ENCODE results near the gene EEFSEC. TPM values are rescaled to one million over a fixed set of nuclear protein-coding genes. Genes with fewer than 3 reads are reported as not detected.

The EEFSEC gene
- total RNA-seq, 1 donor, result 3.0 TPM

DNA sequence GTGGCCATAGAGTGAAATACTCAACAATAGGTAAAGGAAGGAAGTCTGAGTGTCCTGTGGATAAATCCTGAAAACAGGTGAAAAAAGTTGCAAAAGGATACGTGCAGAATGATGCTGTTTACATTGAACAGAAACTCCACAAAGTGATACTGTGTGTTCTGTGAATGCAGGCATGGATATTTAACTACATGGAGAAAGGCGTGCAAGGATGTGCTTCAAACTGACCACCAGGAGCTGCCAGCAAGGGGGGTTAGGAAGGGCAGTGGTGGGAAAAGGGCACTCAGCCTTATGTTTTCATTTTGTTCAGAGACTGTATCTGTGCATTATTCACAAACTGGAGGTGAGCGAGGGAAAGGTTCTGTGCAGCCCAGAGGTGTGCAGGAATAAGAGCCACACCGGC, 266.0 kb downstream of the EEFSEC start:
- DNase-seq (ENCODE audit: low read depth), result no peak
- no peak overlapping the region for H3K4me3 ChIP-seq (ENCODE audit: low read depth, low read length)
- TF ChIP-seq, protein P1, sequence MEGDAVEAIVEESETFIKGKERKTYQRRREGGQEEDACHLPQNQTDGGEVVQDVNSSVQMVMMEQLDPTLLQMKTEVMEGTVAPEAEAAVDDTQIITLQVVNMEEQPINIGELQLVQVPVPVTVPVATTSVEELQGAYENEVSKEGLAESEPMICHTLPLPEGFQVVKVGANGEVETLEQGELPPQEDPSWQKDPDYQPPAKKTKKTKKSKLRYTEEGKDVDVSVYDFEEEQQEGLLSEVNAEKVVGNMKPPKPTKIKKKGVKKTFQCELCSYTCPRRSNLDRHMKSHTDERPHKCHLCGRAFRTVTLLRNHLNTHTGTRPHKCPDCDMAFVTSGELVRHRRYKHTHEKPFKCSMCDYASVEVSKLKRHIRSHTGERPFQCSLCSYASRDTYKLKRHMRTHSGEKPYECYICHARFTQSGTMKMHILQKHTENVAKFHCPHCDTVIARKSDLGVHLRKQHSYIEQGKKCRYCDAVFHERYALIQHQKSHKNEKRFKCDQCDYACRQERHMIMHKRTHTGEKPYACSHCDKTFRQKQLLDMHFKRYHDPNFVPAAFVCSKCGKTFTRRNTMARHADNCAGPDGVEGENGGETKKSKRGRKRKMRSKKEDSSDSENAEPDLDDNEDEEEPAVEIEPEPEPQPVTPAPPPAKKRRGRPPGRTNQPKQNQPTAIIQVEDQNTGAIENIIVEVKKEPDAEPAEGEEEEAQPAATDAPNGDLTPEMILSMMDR (IDR thresholded peaks at IDR 0.05; ENCODE audit: insufficient read depth, low read depth, low read length), result no peak

DNA sequence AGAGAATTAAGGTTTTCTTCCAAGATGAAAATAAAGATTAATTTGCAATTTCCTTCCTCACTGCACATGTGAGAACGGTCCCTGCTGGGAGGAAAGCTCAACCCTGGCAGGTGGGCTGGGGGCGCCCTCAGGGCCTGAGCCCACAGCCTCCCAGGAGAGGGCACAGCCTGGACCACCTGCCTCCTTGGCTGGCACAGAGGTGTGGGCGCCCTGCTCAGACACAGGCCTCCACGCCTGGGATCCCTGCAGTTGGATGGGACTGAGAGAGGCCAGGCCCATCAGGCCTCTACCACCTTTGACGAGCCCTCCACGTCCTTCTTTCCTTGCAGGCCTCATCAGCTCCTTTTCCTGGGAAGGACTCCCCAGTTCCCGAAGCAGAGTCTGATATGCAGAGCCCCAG, 267.0 kb downstream of the EEFSEC start:
- no peak overlapping the region for H3K4me3 ChIP-seq (ENCODE audit: low read depth, low read length)
- no peak for DNase-seq (ENCODE audit: low read depth)
- TF ChIP-seq, protein P1 (IDR thresholded peaks at IDR 0.05; ENCODE audit: insufficient read depth, low read depth, low read length), result no peak

DNA sequence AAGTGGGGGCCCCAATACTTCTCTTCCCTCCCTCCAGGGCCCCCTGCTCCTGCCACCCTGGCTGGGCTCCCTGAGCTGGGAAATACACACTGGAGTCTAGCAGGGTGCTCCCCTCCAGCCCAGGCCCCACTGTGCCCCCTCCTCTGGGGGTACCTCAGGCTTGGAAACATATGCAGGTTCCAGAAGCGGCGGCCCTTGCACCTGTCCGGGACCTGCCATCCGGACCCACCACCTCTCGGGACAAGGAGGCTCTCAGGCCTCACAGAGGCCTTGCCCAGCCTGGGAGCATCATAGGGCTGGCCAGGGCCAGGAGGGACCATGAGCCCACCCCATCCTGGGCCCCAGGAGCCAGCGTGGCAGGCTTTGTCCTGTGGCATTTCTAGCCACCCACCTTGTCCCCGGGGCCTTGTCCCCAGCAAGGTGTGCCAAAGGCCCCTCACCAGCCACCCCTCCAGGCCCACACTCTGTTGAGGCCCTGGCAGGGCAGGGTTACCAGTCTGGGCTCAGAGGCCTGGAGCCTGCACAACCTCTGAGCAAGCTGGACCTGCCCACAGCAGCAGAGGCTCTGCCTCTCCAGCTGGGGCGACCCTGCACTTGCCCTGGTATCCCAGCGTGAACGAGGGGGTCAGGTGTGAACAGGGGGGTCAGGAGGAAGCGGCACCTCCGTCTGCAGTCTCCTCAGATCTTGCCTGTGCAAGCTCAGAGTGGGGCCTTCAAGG, 267.6 kb downstream of the EEFSEC start:
- H3K4me3 ChIP-seq (ENCODE audit: low read depth, low read length), result no peak overlapping the region
- no peak for DNase-seq (ENCODE audit: low read depth)
- TF ChIP-seq, protein P1 (IDR thresholded peaks at IDR 0.05; ENCODE audit: insufficient read depth, low read depth, low read length), result no peak

DNA sequence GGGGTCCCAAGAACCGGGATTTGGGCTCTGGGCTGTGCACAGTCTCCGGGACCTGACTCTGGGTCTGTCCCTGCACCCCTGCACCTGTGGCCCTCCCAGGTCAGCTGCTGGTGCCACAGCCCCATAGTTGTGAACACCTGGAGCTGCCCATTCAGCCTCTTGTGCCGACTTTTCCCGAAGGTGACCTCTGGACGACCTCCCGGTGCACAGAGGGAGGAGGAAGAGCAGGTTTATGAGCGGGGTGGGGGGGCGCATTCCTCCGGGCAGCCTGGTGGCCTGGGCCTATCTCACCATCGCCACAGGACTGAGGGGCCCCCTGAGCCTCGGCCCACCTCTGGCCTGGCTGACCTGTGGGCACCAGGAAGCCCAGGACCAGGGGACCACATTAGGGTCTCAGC, 268.2 kb downstream of the EEFSEC start:
- TF ChIP-seq, protein P1 (IDR thresholded peaks at IDR 0.05; ENCODE audit: insufficient read depth, low read depth, low read length), result no peak
- DNase-seq (ENCODE audit: low read depth), result no peak
- H3K4me3 ChIP-seq (ENCODE audit: low read depth, low read length), result no peak overlapping the region

DNA sequence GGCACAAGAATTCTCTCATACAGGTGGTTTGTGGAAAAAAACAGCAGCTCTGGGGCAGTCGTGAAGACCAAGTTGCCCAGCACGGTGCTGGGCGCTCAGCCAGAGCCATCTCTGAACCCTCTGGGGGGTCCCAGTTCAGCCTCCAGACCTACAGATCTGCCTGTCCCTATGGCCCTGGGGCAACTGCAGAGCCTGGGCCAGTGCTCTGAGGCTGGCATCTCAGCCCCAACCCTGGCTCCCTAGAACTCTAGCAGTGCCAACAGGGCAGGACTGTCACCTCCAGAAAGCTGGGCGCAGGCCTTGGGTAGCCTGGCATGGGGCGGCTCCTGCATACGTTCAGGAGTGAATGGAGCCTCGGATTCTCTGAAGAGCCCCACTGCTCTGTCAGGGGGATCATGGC, 268.7 kb downstream of the EEFSEC start:
- TF ChIP-seq, protein P1 (IDR thresholded peaks at IDR 0.05; ENCODE audit: insufficient read depth, low read depth, low read length), result no peak
- H3K4me3 ChIP-seq (ENCODE audit: low read depth, low read length), result no peak overlapping the region
- DNase-seq (ENCODE audit: low read depth), result no peak

DNA sequence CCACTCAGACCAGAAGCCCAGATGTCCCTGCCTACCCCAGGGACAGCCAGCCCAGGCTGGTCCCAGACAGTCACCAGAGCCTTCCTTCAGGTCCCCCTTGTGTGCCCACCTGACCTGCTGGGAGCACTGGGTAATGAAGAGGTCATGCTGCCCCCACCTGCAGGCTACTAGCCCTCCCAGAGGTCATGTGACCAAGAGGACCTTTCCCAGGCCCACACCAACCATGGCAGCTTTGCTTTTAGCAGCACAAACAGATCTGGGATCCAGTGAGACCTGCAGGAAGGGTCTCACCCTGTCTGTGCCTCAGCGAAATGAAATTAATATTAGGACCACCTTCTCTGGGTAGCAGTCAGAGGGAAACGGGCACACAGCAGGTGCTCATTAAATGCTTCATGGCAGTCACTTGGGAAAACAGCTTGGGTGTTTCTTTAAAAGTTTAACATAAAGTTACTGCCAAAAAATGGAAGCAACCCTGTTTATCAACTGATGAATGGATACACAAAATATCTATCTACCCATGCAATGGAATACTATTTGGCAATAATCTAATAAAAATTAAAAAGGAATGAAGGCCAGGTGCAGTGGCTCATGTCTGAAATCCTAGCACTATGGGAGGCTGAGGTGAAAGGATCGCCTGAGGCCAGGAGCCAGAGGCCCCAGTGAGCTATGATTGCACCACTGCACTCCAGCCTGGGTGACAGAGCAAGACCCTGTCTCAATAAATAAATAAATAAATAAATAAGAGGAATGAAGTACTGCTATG, 269.7 kb downstream of the EEFSEC start:
- DNase-seq (ENCODE audit: low read depth), result peak; percentile 32
- H3K4me3 ChIP-seq (ENCODE audit: low read depth, low read length), result no peak overlapping the region
- TF ChIP-seq, protein P1 (IDR thresholded peaks at IDR 0.05; ENCODE audit: insufficient read depth, low read depth, low read length), result no peak

Data from fibroblast of villous mesenchyme (primary cell).